ENCODE results near the gene NTS.

The NTS gene

DNA sequence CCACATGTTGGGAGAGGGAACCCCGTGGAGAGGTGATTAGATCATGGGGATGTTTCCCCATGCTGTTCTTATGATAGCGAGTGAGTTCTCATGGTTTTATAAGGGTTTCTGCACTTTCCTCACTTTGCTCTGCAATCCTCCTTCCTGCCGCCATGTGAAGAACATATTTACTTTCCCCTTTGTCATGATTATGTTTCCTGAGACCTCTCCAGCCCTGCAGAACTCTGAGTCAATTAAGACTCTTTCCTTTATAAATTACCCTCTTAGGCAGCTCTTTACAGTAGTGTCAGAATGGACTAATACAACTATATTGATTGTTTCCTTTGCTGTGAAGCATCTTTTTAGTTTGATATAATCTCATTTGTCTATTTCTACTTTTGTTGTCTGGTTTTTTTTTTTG, 24.8 kb upstream of the NTS start:
- Histone ChIP-seq H3K27ac (ENCODE audit: low read length) (no peak overlapping the region), H3K4me3 (ENCODE audit: low read depth in 1 of 2, low read length in 2 of 2) (no peak overlapping the region), H3K9me3 (ENCODE audit: control insufficient read depth in 1 of 2, low read length in 2 of 2) (no peaks in the 10 kb centered on the region), H3K36me3 (ENCODE audit: control insufficient read depth in 1 of 2, insufficient read depth in 2 of 2, low read length in 2 of 2) (no peaks in the 10 kb centered on the region), H3K27me3 (ENCODE audit: low read depth, low read length) (no peaks in the 10 kb centered on the region), H3K4me1 (ENCODE audit: control insufficient read depth in 1 of 2, insufficient read depth in 2 of 2, low read length in 2 of 2) (no peaks in the 10 kb centered on the region)

DNA sequence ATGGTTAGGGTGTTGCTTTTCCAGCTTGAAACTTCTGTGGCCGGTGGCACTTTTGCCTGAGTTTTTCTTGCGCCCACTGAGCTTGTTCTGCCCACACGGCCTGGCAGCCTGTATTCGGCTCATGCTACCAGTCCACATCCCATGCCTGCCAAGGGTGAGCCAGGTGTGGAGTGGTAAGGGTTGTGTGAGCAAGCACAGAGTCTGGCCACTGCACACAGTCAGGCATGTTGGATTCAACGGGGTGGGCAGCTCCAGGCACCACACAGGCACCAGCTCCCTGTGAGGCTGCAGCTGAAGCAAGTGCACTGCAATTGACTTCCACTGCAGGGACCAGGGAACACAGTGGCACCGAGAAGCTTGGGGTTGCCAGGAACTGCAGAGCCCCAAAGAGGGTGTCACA, 18.8 kb upstream of the NTS start:
- H3K27me3 ChIP-seq (ENCODE audit: low read depth, low read length), result no peaks in the 10 kb centered on the region
- no peaks in the 10 kb centered on the region for H3K36me3 ChIP-seq (ENCODE audit: control insufficient read depth in 1 of 2, insufficient read depth in 2 of 2, low read length in 2 of 2)
- H3K4me1 ChIP-seq (ENCODE audit: control insufficient read depth in 1 of 2, insufficient read depth in 2 of 2, low read length in 2 of 2), result no peaks in the 10 kb centered on the region
- H3K27ac ChIP-seq (ENCODE audit: low read length), result no peak overlapping the region
- no peak overlapping the region for H3K4me3 ChIP-seq (ENCODE audit: low read depth in 1 of 2, low read length in 2 of 2)
- H3K9me3 ChIP-seq (ENCODE audit: control insufficient read depth in 1 of 2, low read length in 2 of 2), result peaks cover 0 to 4% of the 10 kb centered on the region in 2 donors

DNA sequence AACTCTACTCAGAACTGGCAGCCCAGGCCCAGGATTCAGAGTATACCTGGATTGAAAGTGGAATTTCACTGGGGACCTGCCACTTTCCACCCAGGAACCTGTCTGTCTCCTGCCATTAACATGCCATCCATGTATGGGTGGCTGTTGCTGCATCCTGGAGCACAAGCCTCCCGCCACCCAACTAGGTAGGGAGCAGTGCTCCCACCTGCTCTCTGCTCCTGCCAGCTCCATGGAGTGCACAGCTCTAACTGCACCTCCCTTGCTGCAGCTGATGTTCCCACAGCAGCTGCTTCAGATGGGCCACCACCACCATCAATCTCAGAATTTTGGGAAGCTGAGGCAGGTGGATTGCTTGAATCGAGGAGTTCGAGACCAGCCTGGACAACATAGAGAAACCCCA, 17.1 kb upstream of the NTS start:
- H3K4me3 ChIP-seq (ENCODE audit: low read depth in 1 of 2, low read length in 2 of 2), result no peak overlapping the region
- no peak overlapping the region for H3K27ac ChIP-seq (ENCODE audit: low read length)
- H3K9me3 ChIP-seq (ENCODE audit: control insufficient read depth in 1 of 2, low read length in 2 of 2), result peaks cover 0 to 4% of the 10 kb centered on the region in 2 donors
- no peaks in the 10 kb centered on the region for H3K36me3 ChIP-seq (ENCODE audit: control insufficient read depth in 1 of 2, insufficient read depth in 2 of 2, low read length in 2 of 2)
- no peaks in the 10 kb centered on the region for H3K27me3 ChIP-seq (ENCODE audit: low read depth, low read length)
- no peaks in the 10 kb centered on the region for H3K4me1 ChIP-seq (ENCODE audit: control insufficient read depth in 1 of 2, insufficient read depth in 2 of 2, low read length in 2 of 2)

DNA sequence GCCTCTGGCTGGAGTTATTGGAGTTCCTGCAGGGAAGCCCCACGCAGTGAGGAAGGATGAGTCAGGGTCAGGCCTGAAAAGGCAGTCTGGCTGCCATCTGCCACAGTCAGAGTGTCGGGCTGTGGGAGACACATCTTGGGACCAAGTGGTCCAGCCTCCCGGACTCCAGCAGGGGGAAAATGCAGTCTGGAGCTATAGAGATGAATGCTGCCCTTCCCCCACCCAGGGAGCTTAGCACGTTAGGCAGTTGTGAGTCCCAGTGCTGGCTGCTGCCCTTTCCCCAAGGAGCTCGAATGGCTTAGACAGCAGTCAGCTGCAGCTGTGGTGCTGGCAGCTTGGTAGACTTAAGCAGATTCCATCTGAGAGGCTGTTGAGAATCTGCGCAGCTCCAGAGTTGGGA, 8.2 kb upstream of the NTS start:
- Histone ChIP-seq H3K27me3 (ENCODE audit: low read depth, low read length) (no peaks in the 10 kb centered on the region), H3K4me1 (ENCODE audit: control insufficient read depth in 1 of 2, insufficient read depth in 2 of 2, low read length in 2 of 2) (no peaks in the 10 kb centered on the region), H3K9me3 (ENCODE audit: control insufficient read depth in 1 of 2, low read length in 2 of 2) (no peaks in the 10 kb centered on the region), H3K36me3 (ENCODE audit: control insufficient read depth in 1 of 2, insufficient read depth in 2 of 2, low read length in 2 of 2) (no peaks in the 10 kb centered on the region), H3K4me3 (ENCODE audit: low read depth in 1 of 2, low read length in 2 of 2) (no peak overlapping the region), H3K27ac (ENCODE audit: low read length) (no peak overlapping the region)

DNA sequence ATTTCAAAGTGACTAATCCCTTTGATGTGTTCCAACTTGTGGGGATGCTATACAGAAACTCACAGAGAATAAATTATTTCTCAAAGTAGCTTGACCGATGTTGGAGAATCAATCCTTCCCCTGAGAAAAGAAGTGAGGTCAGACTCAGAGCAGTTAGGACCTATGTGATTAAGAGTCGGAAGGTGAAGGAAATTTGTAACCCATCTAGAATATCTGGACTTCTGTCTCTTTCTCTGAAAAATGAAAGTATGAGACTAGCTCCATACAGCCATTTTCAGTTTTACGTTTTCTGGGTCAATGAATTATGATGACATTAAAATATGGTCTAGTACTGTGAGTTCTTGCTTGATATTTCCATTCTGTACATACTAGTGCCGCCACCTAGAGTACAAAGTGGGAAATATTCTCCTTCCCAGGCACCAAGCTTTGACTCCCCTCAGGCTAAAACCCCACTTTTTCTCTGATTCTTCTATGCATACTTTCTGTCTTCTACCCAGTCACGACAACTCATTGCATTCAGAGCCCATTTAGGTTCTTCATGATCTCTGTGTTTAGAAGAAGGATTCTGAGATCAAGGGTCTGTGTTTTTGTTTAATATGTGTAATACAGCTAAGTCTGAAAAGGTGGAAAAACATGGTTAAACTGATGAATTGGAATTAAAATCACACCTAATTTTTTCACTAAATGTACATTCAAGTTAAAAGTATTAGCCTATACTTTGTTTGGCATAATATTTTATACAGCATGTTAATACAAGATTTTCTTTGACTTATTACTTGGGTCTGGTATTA, 6.9 kb upstream of the NTS start:
- Histone ChIP-seq H3K27ac (ENCODE audit: low read length) (no peak overlapping the region), H3K4me3 (ENCODE audit: low read depth in 1 of 2, low read length in 2 of 2) (peak overlapping the region in 1 of 2 donors; percentile 28), H3K9me3 (ENCODE audit: control insufficient read depth in 1 of 2, low read length in 2 of 2) (no peaks in the 10 kb centered on the region), H3K36me3 (ENCODE audit: control insufficient read depth in 1 of 2, insufficient read depth in 2 of 2, low read length in 2 of 2) (no peaks in the 10 kb centered on the region), H3K4me1 (ENCODE audit: control insufficient read depth in 1 of 2, insufficient read depth in 2 of 2, low read length in 2 of 2) (no peaks in the 10 kb centered on the region), H3K27me3 (ENCODE audit: low read depth, low read length) (no peaks in the 10 kb centered on the region)

DNA sequence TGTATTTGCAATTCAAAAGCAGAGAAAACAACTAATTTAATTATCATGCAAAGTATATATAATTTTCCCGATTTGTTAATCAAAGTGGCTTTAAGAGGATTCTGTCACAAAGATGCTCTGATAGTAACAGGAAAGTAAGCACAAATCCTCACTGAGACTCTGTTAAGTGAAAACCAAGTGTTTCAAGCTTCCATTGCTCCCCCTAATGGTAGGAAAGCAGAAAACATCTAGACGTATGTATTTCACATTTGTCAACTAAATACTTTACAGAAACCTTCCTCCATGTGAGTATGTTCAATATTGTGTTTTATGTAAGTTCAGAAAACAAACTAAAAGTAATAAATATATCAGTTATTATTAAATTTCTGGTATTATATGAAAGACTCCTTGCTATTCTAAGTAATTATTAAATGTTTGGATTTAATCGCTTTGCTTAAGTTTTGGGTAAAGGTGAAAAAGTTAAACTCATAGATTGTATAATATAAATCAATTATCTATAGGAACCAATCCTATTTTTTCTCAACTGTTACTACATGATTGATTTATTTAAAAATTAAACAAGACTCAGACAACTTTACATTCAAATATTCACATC, 1.5 kb upstream of the NTS start:
- H3K36me3 ChIP-seq (ENCODE audit: control insufficient read depth in 1 of 2, insufficient read depth in 2 of 2, low read length in 2 of 2), result no peaks in the 10 kb centered on the region
- H3K27me3 ChIP-seq (ENCODE audit: low read depth, low read length), result no peaks in the 10 kb centered on the region
- no peaks in the 10 kb centered on the region for H3K9me3 ChIP-seq (ENCODE audit: control insufficient read depth in 1 of 2, low read length in 2 of 2)
- H3K4me3 ChIP-seq (ENCODE audit: low read depth in 1 of 2, low read length in 2 of 2), result no peak overlapping the region
- H3K4me1 ChIP-seq (ENCODE audit: control insufficient read depth in 1 of 2, insufficient read depth in 2 of 2, low read length in 2 of 2), result no peaks in the 10 kb centered on the region
- H3K27ac ChIP-seq (ENCODE audit: low read length), result no peak overlapping the region

DNA sequence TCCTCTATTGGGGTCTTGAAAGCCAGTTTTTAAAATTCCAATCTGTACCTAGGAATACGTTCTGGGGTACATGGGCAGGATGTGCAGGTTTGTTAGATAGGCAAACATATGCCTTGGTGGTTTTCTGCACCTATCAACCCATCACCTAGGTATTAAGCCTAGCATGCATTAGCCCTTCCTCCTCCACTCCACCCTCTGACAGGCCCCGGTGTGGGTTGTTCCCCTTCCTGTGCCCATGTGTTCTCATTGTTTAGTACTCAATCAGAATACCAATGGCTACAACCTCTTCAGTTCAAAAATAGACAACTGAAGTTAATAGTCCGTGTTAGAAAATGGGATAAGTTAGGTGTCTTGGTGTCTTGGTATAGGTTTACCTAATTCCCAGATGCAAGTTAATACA, 3.4 kb downstream of the NTS start:
- no peak overlapping the region for H3K27ac ChIP-seq (ENCODE audit: low read length)
- no peak overlapping the region for H3K4me3 ChIP-seq (ENCODE audit: low read depth in 1 of 2, low read length in 2 of 2)
- no peaks in the 10 kb centered on the region for H3K27me3 ChIP-seq (ENCODE audit: low read depth, low read length)
- H3K9me3 ChIP-seq (ENCODE audit: control insufficient read depth in 1 of 2, low read length in 2 of 2), result no peaks in the 10 kb centered on the region
- H3K36me3 ChIP-seq (ENCODE audit: control insufficient read depth in 1 of 2, insufficient read depth in 2 of 2, low read length in 2 of 2), result no peaks in the 10 kb centered on the region
- no peaks in the 10 kb centered on the region for H3K4me1 ChIP-seq (ENCODE audit: control insufficient read depth in 1 of 2, insufficient read depth in 2 of 2, low read length in 2 of 2)

DNA sequence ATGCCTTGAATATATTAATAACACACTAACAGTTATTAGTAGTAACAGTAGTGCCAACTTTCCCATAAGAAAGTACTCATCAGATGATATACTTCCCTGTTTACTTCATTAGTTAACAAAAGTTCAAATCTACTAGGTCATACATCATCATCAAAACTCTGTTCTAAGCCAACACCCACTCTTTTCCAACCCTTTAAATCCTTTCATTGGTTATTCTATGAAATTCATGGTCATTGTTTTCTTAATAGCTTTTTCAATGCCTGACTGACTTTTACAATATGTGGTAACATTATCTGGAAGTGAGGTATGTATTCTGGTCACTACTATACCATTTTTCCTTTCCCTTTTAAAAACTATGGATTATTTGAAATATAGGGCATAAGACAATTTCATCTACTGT, 9.7 kb downstream of the NTS start:
- no peaks in the 10 kb centered on the region for H3K27me3 ChIP-seq (ENCODE audit: low read depth, low read length)
- H3K4me3 ChIP-seq (ENCODE audit: low read depth in 1 of 2, low read length in 2 of 2), result no peak overlapping the region
- no peaks in the 10 kb centered on the region for H3K36me3 ChIP-seq (ENCODE audit: control insufficient read depth in 1 of 2, insufficient read depth in 2 of 2, low read length in 2 of 2)
- H3K4me1 ChIP-seq (ENCODE audit: control insufficient read depth in 1 of 2, insufficient read depth in 2 of 2, low read length in 2 of 2), result no peaks in the 10 kb centered on the region
- no peak overlapping the region for H3K27ac ChIP-seq (ENCODE audit: low read length)
- no peaks in the 10 kb centered on the region for H3K9me3 ChIP-seq (ENCODE audit: control insufficient read depth in 1 of 2, low read length in 2 of 2)

DNA sequence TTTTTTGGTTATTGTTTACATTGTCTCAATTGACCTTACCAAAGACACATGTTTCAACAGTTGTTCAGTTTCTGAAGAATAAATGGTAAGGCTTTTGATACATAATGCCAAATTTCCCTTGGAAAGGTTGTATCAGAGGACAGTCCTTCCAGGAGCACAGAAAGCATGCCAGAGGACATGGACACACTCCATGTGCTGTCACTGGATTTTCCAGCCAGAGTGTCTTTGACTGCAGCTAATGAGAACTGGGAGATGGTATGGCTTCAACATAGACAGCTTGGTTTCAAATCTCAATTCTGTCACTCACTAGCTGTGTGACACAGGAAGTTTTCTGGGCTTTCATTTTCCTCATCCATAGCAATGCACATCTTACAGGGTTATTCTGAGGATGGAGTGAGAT, 20.6 kb downstream of the NTS start:
- H3K36me3 ChIP-seq (ENCODE audit: control insufficient read depth in 1 of 2, insufficient read depth in 2 of 2, low read length in 2 of 2), result no peaks in the 10 kb centered on the region
- no peaks in the 10 kb centered on the region for H3K9me3 ChIP-seq (ENCODE audit: control insufficient read depth in 1 of 2, low read length in 2 of 2)
- H3K4me1 ChIP-seq (ENCODE audit: control insufficient read depth in 1 of 2, insufficient read depth in 2 of 2, low read length in 2 of 2), result no peaks in the 10 kb centered on the region
- H3K27ac ChIP-seq (ENCODE audit: low read length), result no peak overlapping the region
- H3K4me3 ChIP-seq (ENCODE audit: low read depth in 1 of 2, low read length in 2 of 2), result no peak overlapping the region
- no peaks in the 10 kb centered on the region for H3K27me3 ChIP-seq (ENCODE audit: low read depth, low read length)

DNA sequence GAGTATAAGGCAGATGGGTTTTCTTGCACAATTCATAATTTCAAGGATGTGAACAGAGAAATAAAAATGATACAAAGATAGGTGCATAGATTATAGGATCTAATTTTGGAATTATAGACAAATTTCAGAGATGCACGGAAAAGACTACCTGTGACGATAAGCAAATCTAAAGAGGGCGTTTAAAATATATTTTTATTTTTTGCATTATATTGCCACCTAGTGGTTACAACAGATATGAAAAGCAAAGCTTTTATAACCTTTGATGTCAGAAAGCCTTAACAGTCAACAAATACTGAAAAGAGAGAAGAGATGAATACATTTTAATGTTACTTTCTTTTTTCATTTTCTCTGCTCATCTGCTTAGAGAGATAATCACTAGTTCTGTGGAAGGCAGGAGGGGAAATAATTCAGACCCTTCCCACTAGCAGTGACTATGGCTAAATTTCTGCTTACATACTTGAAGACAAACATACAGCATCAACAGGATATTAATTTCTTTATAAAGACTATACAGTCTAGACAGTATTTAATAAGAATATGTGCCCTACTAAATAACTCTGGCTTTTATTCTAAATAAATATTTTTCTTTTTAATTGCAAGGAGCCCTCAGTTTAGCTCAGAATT, 46.3 kb downstream of the NTS start:
- no peaks in the 10 kb centered on the region for H3K9me3 ChIP-seq (ENCODE audit: control insufficient read depth in 1 of 2, low read length in 2 of 2)

DNA sequence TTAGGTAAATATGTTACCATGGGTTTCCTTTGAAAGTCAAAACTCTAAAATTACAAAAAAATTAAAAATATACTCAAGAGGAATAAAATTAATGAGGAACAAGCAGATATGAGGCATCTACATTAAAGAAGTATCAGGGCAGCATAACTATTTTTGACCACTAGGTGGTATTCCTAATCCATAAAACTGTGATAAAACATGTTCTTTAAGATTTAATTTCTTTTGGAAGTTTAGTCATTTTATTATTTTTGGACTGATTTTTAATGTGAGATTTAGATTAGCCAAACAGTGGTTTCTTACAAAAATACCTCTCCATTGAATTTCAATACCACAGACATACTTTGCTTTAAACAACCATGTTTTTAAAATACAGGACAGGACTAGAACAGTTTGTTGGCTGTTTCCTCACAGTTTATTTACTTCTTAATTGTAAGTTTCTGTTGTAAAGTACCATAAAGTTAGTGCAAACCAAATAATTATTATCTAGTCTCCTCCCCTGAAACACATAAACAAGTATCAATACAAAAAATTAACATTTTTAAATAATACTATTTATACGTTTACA, 49.8 kb downstream of the NTS start:
- Histone ChIP-seq H3K9me3 (ENCODE audit: control insufficient read depth in 1 of 2, low read length in 2 of 2) (no peaks in the 10 kb centered on the region), H3K36me3 (ENCODE audit: control insufficient read depth in 1 of 2, insufficient read depth in 2 of 2, low read length in 2 of 2) (no peaks in the 10 kb centered on the region), H3K4me3 (ENCODE audit: low read depth in 1 of 2, low read length in 2 of 2) (no peak overlapping the region), H3K27ac (ENCODE audit: low read length) (no peak overlapping the region), H3K27me3 (ENCODE audit: low read depth, low read length) (no peaks in the 10 kb centered on the region), H3K4me1 (ENCODE audit: control insufficient read depth in 1 of 2, insufficient read depth in 2 of 2, low read length in 2 of 2) (no peaks in the 10 kb centered on the region)

More for the DNA sequence above, 46.3 kb downstream of the NTS start:
- Histone ChIP-seq H3K27ac (ENCODE audit: low read length) (no peak overlapping the region), H3K27me3 (ENCODE audit: low read depth, low read length) (no peaks in the 10 kb centered on the region), H3K36me3 (ENCODE audit: control insufficient read depth in 1 of 2, insufficient read depth in 2 of 2, low read length in 2 of 2) (no peaks in the 10 kb centered on the region), H3K4me1 (ENCODE audit: control insufficient read depth in 1 of 2, insufficient read depth in 2 of 2, low read length in 2 of 2) (no peaks in the 10 kb centered on the region), H3K4me3 (ENCODE audit: low read depth in 1 of 2, low read length in 2 of 2) (no peak overlapping the region)
